ENCODE data around the gene ARPC5L.

DNA sequence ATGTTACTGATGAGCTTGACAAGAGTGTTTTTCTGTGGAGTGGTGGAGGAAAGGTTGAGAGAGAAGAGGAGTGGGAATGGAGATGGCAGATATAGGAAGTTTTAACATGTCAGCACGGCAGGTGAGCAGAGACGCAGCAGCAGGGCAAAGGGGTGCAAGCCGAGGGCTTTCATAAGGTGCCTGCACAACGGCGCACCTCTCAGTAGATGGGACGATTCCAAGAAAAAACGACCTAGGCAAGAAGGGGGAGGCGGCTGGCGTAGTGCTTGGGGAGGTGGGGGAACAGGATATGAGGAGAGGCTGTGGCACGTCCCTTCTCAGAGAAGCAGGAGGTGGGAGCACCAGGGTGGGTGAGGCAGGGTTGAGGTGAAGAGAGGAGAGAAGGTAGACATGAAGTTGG, 24.5 kb downstream of the ARPC5L start:
- TF ChIP-seq, protein P1, sequence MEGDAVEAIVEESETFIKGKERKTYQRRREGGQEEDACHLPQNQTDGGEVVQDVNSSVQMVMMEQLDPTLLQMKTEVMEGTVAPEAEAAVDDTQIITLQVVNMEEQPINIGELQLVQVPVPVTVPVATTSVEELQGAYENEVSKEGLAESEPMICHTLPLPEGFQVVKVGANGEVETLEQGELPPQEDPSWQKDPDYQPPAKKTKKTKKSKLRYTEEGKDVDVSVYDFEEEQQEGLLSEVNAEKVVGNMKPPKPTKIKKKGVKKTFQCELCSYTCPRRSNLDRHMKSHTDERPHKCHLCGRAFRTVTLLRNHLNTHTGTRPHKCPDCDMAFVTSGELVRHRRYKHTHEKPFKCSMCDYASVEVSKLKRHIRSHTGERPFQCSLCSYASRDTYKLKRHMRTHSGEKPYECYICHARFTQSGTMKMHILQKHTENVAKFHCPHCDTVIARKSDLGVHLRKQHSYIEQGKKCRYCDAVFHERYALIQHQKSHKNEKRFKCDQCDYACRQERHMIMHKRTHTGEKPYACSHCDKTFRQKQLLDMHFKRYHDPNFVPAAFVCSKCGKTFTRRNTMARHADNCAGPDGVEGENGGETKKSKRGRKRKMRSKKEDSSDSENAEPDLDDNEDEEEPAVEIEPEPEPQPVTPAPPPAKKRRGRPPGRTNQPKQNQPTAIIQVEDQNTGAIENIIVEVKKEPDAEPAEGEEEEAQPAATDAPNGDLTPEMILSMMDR (conservative IDR thresholded peaks at IDR 0.05; ENCODE audit: low read depth, low read length), result no peak
- no peak for TF ChIP-seq EZH2 (IDR thresholded peaks at IDR 0.05; ENCODE audit: borderline replicate concordance, low read depth, low read length, poor library complexity, severe bottlenecking)
